Measurements from ENCODE around the gene BATF3. TPM values are rescaled to one million over a fixed set of nuclear protein-coding genes. Genes with fewer than 3 reads are reported as not detected.

The BATF3 gene
- total RNA-seq, 1 donor from 2014 or later, result not detected

GRCh38 chr1:212701910-212702309 lies 2.3 kb upstream of the BATF3 start:
- peaks cover 32% of the 10 kb centered on the region for H3F3A ChIP-seq (ENCODE audit: low read depth)
- H2AFZ ChIP-seq (replicated peaks), result no peak overlapping the region
- no peaks in the 10 kb centered on the region for H3K9me3 ChIP-seq (ENCODE audit: low read depth)
- H3K4me2 ChIP-seq, result no peak overlapping the region
- H3K79me2 ChIP-seq (ENCODE audit: low read depth), result no peaks in the 10 kb centered on the region
- DNase-seq (ENCODE audit: low spot score), result no peak
- no peak overlapping the region for H3K27ac ChIP-seq
- no peaks in the 10 kb centered on the region for H3K36me3 ChIP-seq
- H3K4me3 ChIP-seq, result no peak overlapping the region
- no peaks in the 10 kb centered on the region for H3K36me3 Mint-ChIP-seq
- no peak overlapping the region for H3K27ac Mint-ChIP-seq
- H3K9ac ChIP-seq, result no peak overlapping the region
- H3K27me3 Mint-ChIP-seq (ENCODE audit: insufficient read depth, low read depth), result peaks cover 30% of the 10 kb centered on the region
- peaks cover 82% of the 10 kb centered on the region for H3K27me3 ChIP-seq
- H3K4me3 Mint-ChIP-seq, result no peak overlapping the region
- TF ChIP-seq EZH2 (IDR thresholded peaks at IDR 0.05), result no peak
- no peak for TF ChIP-seq EZH2phosphoT487 (IDR thresholded peaks at IDR 0.05)
- no peak for TF ChIP-seq CTCF (IDR thresholded peaks at IDR 0.05)
- no peaks in the 10 kb centered on the region for H3K9me3 Mint-ChIP-seq
- peaks cover 13% of the 10 kb centered on the region for H3K4me1 Mint-ChIP-seq
- H4K20me1 ChIP-seq (ENCODE audit: low read depth), result peaks cover 17% of the 10 kb centered on the region
- no peaks in the 10 kb centered on the region for H3K4me1 ChIP-seq

GRCh38 chr1:212700892-212701819 lies 1.5 kb upstream of the BATF3 start:
- H3F3A ChIP-seq (ENCODE audit: low read depth), result peaks cover 32% of the 10 kb centered on the region

GRCh38 chr1:212700223-212700891 lies 717 bp upstream of the BATF3 start:
- no peak overlapping the region for H3K27ac Mint-ChIP-seq

More at GRCh38 chr1:212700892-212701819, 1.5 kb upstream of the BATF3 start:
- DNase-seq (ENCODE audit: low spot score), result peak; percentile 70
- peaks cover 33% of the 10 kb centered on the region for H3K27me3 Mint-ChIP-seq (ENCODE audit: insufficient read depth, low read depth)
- no peaks in the 10 kb centered on the region for H3K9me3 ChIP-seq (ENCODE audit: low read depth)
- peaks cover 13% of the 10 kb centered on the region for H3K4me1 Mint-ChIP-seq
- TF ChIP-seq EZH2 (IDR thresholded peaks at IDR 0.05), result peak; percentile 18
- TF ChIP-seq CTCF (IDR thresholded peaks at IDR 0.05), result no peak
- TF ChIP-seq EZH2phosphoT487 (IDR thresholded peaks at IDR 0.05), result peak; percentile 15
- no peak overlapping the region for H3K27ac ChIP-seq
- H3K4me2 ChIP-seq, result peak overlapping the region; percentile 68
- H3K79me2 ChIP-seq (ENCODE audit: low read depth), result no peaks in the 10 kb centered on the region
- no peak overlapping the region for H3K9ac ChIP-seq
- H4K20me1 ChIP-seq (ENCODE audit: low read depth), result peaks cover 17% of the 10 kb centered on the region
- H3K9me3 Mint-ChIP-seq, result no peaks in the 10 kb centered on the region
- H3K4me3 Mint-ChIP-seq, result peak overlapping the region; percentile 83
- H3K27ac Mint-ChIP-seq, result no peak overlapping the region
- peaks cover 89% of the 10 kb centered on the region for H3K27me3 ChIP-seq
- H3K4me1 ChIP-seq, result no peaks in the 10 kb centered on the region
- H2AFZ ChIP-seq (replicated peaks), result no peak overlapping the region
- H3K36me3 ChIP-seq, result no peaks in the 10 kb centered on the region
- peak overlapping the region; percentile 45 for H3K4me3 ChIP-seq
- no peaks in the 10 kb centered on the region for H3K36me3 Mint-ChIP-seq

More at GRCh38 chr1:212700223-212700891, 717 bp upstream of the BATF3 start:
- peaks cover 13% of the 10 kb centered on the region for H3K4me1 Mint-ChIP-seq
- peaks cover 38% of the 10 kb centered on the region for H3K27me3 Mint-ChIP-seq (ENCODE audit: insufficient read depth, low read depth)
- Histone ChIP-seq H2AFZ (replicated peaks) (no peak overlapping the region), H3K4me2 (peak overlapping the region; percentile 68), H3K4me3 (peak overlapping the region; percentile 45), H3K36me3 (no peaks in the 10 kb centered on the region), H4K20me1 (ENCODE audit: low read depth) (peaks cover 17% of the 10 kb centered on the region), H3K27me3 (peaks cover 95% of the 10 kb centered on the region), H3K9ac (no peak overlapping the region), H3K4me1 (no peaks in the 10 kb centered on the region), H3K27ac (no peak overlapping the region), H3K9me3 (ENCODE audit: low read depth) (no peaks in the 10 kb centered on the region), H3K79me2 (ENCODE audit: low read depth) (no peaks in the 10 kb centered on the region), H3F3A (ENCODE audit: low read depth) (peaks cover 32% of the 10 kb centered on the region)
- H3K9me3 Mint-ChIP-seq, result no peaks in the 10 kb centered on the region
- TF ChIP-seq EZH2 (IDR thresholded peaks at IDR 0.05) (peak; percentile 93), CTCF (IDR thresholded peaks at IDR 0.05) (no peak), EZH2phosphoT487 (IDR thresholded peaks at IDR 0.05) (peak; percentile 92)
- H3K4me3 Mint-ChIP-seq, result peak overlapping the region; percentile 83
- peak; percentile 37 for DNase-seq (ENCODE audit: low spot score)
- H3K36me3 Mint-ChIP-seq, result no peaks in the 10 kb centered on the region

All from neural progenitor cell (in vitro differentiated cells).